ENCODE results near the gene CYB5R4. TPM values are rescaled to one million over a fixed set of nuclear protein-coding genes. Genes with fewer than 3 reads are reported as not detected.

CYB5R4 gene
- total RNA-seq, 3 donors from 2014 or later = 25.8 to 30.9 (median 27.7) TPM

DNA sequence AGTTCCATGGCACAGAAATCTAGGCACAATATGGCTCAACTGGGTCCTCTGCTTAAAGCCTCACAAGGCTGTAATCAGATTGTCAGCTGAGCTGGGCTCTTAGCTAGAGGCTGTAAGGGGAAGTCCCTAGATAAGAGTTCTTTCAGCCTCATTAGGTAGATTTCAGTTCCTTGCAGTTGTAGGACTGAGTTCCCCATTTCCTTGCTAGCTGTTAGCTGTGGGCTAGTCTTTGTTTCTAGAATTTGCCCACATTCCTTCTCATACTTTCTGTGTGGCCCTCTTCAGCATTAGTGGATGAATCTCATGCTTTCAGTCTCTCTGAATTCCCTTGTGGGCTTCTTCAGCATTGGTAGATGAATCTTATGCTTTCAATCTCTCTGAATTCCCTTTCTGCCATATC is 103.1 kb downstream of the CYB5R4 start:
- Mint-ChIP-seq H3K27me3 (ENCODE audit: low read depth) (no peaks in the 10 kb centered on the region), H3K9me3 (peaks cover 17% of the 10 kb centered on the region), H3K36me3 (ENCODE audit: insufficient read depth) (peaks cover 52% of the 10 kb centered on the region), H3K4me3 (no peak overlapping the region), H3K4me1 (ENCODE audit: low read depth) (no peaks in the 10 kb centered on the region)
- ATAC-seq = no peak
- no peak for DNase-seq

DNA sequence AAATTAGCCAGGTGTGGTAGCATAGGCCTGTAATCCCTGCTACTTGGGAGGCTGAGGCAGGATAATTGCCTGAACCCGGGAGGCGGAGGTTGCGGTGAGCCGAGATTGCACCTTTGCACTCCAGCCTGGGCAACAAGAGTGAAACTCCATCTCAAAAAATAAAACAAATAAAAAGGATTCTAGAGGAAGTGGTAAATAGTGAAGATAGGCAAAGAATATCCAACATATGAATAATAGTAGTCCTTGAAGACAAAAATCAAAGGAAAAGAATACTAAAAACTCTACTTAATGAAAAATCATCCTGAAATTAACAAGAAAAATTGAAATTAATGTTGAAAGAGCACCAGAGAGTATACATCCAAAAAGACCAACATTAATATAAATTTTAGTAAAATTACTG is 107.0 kb downstream of the CYB5R4 start:
- no peak for DNase-seq
- Mint-ChIP-seq H3K9me3 (peaks cover 29% of the 10 kb centered on the region), H3K4me3 (no peak overlapping the region), H3K27me3 (ENCODE audit: low read depth) (no peaks in the 10 kb centered on the region), H3K36me3 (ENCODE audit: insufficient read depth) (peaks cover 28% of the 10 kb centered on the region), H3K4me1 (ENCODE audit: low read depth) (no peaks in the 10 kb centered on the region)
- ATAC-seq = no peak

DNA sequence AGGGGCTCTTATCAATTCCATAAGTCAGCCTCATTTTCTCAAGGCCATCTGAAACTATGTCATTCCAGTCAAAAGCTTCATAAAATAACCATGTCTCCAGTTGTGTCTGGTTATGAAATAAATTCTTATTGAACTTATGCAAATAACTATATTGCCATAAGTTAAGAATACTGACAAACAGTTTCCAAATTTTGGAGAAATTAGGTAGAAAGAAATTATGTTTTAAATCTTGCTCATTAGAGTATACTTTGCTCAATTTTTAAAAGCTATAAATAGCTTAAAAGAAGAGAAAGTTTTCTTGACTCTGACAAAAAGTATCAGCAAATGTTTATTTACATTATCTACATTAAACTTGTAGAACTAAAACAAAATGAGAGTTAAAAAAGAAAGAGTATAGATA is 111.1 kb downstream of the CYB5R4 start:
- Mint-ChIP-seq H3K27me3 (ENCODE audit: low read depth) (no peaks in the 10 kb centered on the region), H3K9me3 (peaks cover 19% of the 10 kb centered on the region), H3K4me1 (ENCODE audit: low read depth) (no peaks in the 10 kb centered on the region), H3K4me3 (no peak overlapping the region), H3K36me3 (ENCODE audit: insufficient read depth) (peaks cover 4% of the 10 kb centered on the region)
- no peak for DNase-seq
- ATAC-seq = no peak

DNA sequence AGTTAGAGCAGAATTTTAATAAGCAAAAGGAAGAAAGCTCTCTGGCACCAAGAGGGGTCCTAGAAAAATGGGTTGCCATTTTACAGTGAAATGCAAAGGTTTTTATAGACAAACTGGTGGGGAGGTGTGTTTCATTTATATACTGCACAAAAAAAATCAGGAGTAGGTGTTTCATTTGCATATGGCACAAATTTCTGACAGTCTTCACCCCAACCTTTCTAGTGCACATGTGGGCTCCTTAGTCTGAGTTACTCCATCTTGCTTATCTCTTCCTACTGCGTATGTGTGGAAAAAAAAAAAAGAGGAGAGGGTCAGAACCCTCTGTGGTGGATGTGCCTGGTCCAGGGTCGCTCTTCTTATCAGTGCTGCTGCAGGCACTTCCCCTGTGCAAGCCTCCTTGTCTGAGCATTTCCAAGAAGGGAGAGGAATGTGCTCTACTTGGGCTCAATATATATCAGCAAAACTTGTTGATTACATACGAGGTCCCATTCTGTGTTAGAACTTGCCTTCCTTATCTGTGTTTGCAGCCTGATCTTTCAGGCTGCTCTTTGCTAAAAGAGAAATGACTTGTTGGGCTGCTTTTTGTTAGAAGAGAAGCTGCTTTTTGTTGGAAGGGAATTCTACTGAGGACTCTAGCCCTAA is 115.0 kb downstream of the CYB5R4 start:
- ATAC-seq = no peak
- Mint-ChIP-seq H3K36me3 (ENCODE audit: insufficient read depth) (no peaks in the 10 kb centered on the region), H3K27me3 (ENCODE audit: low read depth) (no peaks in the 10 kb centered on the region)

DNA sequence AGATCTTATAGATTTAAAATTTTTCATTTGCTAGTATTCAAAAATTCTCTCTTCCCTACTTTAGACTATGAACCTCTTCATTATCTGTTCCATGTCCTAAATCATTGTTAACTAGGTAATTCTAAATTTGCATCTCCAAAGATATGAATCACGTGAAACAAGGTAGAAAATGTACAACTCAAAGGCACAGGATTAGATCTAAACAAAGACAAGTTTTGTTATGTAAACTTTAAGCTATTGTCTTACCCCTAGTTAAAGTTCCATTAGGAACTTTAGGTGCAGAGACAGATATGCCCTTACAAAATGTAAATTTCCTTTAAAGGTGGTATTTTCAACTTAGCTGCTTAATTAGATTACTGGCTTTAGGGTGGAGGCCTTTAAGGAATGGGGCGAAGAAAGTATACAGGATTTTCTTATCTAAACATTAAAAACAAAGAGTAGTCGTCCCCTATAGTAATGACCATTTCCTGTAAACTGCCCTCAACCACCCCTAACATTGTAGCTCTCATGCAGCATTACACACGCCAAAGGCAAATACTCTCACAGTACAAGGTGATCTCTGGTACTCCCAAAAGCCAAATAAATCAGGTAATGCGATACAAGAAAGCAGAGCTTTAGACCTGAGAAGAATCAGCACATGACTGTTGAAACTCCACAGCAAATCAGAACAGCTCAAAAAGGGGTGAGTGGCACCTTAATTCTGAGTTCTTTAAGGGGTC is 116.7 kb downstream of the CYB5R4 start:
- Mint-ChIP-seq H3K36me3 (ENCODE audit: insufficient read depth) (no peaks in the 10 kb centered on the region), H3K9me3 (peaks cover 3% of the 10 kb centered on the region), H3K4me1 (ENCODE audit: low read depth) (no peaks in the 10 kb centered on the region), H3K27me3 (ENCODE audit: low read depth) (no peaks in the 10 kb centered on the region), H3K4me3 (no peak overlapping the region)
- ATAC-seq = no peak
- no peak for DNase-seq

More for the DNA sequence above, 115.0 kb downstream of the CYB5R4 start:
- DNase-seq = no peak
- Mint-ChIP-seq H3K9me3 (peaks cover 4% of the 10 kb centered on the region), H3K4me1 (ENCODE audit: low read depth) (no peaks in the 10 kb centered on the region), H3K4me3 (no peak overlapping the region)

DNA sequence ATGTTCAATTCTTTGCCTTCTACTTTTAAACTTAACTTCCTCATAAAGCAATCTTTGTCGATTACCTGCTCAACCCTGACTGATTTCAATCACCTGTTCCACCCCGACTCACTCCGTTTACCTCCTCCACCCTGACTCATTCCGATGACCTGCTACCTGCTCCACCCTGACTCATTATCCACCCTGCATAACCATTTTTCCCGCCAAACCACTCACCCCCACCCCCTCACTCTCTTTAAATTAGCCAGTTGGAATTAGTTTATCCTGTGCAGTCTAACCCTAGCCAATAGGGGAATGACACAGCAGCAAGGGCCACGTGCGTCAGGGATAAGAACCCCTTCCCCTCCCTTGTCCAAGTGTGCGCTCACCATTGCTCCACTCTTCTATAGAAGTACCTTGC is 117.4 kb downstream of the CYB5R4 start:
- H3K27me3 Mint-ChIP-seq (ENCODE audit: low read depth) = no peaks in the 10 kb centered on the region
- DNase-seq = no peak
- H3K9me3 Mint-ChIP-seq = peaks cover 3% of the 10 kb centered on the region
- no peaks in the 10 kb centered on the region for H3K36me3 Mint-ChIP-seq (ENCODE audit: insufficient read depth)
- no peak overlapping the region for H3K4me3 Mint-ChIP-seq
- no peaks in the 10 kb centered on the region for H3K4me1 Mint-ChIP-seq (ENCODE audit: low read depth)
- no peak for ATAC-seq

DNA sequence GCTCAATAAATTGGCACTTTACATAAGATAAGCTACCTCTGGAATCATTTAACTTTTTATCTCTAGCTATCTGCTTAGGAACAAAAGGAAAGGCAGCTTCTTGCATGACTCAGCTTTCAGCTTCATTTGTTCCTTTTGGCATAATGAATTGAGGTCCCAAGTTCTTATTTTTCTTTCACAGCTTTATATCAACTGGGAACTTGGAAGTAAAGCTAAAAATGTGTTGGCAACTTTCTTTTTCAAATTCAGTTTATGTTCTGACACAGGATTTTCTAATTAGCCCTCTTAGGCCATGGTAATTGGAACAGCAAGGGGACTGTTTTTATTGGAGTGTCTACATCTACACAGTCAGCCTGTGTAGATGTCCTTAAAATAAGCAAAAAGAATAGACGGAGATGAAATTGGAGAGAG is 118.8 kb downstream of the CYB5R4 start:
- no peak for DNase-seq
- Mint-ChIP-seq H3K4me1 (ENCODE audit: low read depth) (no peaks in the 10 kb centered on the region), H3K27me3 (ENCODE audit: low read depth) (no peaks in the 10 kb centered on the region), H3K36me3 (ENCODE audit: insufficient read depth) (peaks cover 3% of the 10 kb centered on the region), H3K4me3 (no peak overlapping the region), H3K9me3 (peaks cover 3% of the 10 kb centered on the region)
- no peak for ATAC-seq

DNA sequence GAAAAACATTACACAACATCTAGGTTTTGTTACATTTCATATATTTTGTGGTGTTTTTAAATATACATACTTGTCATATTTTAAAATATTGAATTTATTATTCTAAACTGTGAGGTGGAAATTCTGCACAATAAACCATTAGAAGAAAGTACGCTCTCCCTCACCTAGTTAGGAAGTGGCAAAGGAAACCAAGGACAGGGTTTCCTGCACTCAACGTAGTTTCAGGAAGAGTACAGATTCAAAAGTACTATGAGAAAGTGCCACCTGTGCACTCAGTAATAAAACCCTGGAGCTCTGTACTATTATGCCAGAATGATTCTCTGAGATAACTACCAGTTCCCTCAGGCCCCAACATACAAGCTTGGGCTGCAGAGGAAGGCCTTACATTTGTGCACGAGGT is 119.5 kb downstream of the CYB5R4 start:
- Mint-ChIP-seq H3K4me1 (ENCODE audit: low read depth) (no peaks in the 10 kb centered on the region), H3K27me3 (ENCODE audit: low read depth) (no peaks in the 10 kb centered on the region), H3K36me3 (ENCODE audit: insufficient read depth) (peaks cover 4% of the 10 kb centered on the region), H3K9me3 (peaks cover 3% of the 10 kb centered on the region), H3K4me3 (no peak overlapping the region)
- ATAC-seq = no peak
- no peak for DNase-seq

DNA sequence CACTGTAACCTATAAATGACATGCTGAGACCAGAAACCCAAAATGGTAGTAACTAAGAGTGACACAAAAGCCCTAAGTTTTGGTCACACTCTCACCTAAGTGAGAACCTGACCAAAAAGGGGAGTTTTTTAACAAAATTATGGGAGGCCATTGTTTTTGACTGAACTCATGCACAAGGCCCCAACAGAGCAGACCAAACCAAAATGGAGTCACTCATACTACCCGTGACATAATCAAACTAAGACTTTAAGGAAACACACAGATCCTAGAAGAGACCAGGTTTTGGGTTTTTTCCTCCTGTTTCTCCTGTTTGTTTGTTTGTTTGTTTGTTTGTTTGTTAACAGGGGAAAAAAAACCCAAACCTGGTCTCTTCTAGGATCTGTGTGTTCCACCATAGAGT is 124.9 kb downstream of the CYB5R4 start:
- Mint-ChIP-seq H3K36me3 (ENCODE audit: insufficient read depth) (peaks cover 17% of the 10 kb centered on the region), H3K4me3 (no peak overlapping the region), H3K27me3 (ENCODE audit: low read depth) (no peaks in the 10 kb centered on the region)

DNA sequence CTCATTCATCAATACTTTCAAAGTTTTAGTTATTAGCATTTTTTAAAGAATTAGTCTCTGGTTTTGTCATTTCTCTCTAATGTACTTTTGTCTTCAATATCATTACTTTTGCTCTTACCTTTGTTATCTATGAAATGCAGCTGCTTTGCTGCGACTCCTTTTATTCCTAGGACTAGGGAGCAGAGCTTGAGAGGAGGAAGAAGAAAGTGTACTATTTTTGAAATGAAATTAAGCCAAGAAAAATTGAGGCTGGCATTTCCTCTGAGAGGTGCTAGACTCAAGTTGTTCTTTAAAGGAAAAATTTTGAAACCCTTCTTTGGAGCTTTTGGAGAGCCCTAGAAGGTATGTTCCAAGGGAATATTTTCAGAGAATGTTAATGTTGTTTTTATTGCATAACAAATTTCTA is 125.8 kb downstream of the CYB5R4 start:
- no peaks in the 10 kb centered on the region for H3K9me3 Mint-ChIP-seq
- H3K27me3 Mint-ChIP-seq (ENCODE audit: low read depth) = no peaks in the 10 kb centered on the region
- no peak overlapping the region for H3K4me3 Mint-ChIP-seq
- ATAC-seq = no peak
- H3K4me1 Mint-ChIP-seq (ENCODE audit: low read depth) = no peaks in the 10 kb centered on the region
- no peak for DNase-seq
- peaks cover 17% of the 10 kb centered on the region for H3K36me3 Mint-ChIP-seq (ENCODE audit: insufficient read depth)

More for the DNA sequence above, 124.9 kb downstream of the CYB5R4 start:
- no peak for ATAC-seq
- H3K4me1 Mint-ChIP-seq (ENCODE audit: low read depth) = no peaks in the 10 kb centered on the region
- peaks cover 3% of the 10 kb centered on the region for H3K9me3 Mint-ChIP-seq
- no peak for DNase-seq

DNA sequence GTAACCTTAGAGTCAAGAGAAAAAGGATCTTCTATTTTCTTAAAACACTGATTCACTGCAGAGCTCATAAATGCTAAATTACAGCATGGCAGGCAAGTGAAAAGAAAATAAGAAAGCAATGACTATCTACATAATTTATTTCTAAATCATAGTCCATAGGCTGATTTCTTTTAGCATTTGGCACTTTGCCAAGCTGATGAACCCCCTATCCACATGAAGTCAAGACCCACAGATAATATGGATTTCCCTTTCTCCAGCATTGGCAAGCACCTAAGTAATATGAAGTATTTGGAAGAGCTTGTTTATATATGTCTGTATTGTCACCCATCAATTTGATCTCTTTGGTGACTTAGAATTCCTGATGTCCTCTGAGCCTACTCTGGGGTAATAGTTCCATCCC is 126.2 kb downstream of the CYB5R4 start:
- no peaks in the 10 kb centered on the region for H3K9me3 Mint-ChIP-seq

DNA sequence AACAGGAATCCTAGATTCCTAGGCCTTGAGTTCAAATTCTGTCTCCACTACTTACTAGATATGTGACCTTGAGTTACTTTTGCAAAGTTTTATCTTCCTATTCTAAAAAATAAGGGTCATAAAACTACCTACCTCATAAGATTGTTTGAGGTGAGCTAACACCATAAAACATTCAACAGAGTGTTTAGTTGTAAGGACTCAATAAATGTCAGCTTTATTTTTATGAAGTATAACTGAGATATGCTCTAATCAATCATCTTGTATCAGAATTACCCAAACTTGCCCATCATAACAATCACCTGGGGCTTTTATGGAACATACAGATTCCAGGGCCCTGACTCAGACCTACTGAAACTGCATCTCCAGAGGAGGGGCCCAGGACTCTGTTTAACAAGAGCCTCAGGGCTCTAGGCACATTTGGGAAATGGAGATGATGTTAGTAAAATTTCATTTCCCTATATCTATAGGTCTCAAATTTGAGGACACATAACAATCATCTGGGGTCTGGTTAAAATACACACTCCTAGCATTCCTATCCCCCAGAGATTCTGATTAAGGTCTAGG is 138.6 kb downstream of the CYB5R4 start:
- Mint-ChIP-seq H3K9me3 (peaks cover 20% of the 10 kb centered on the region), H3K36me3 (ENCODE audit: insufficient read depth) (peaks cover 7% of the 10 kb centered on the region), H3K4me1 (ENCODE audit: low read depth) (no peaks in the 10 kb centered on the region), H3K4me3 (no peak overlapping the region), H3K27me3 (ENCODE audit: low read depth) (peaks cover 2% of the 10 kb centered on the region)
- DNase-seq = no peak
- ATAC-seq = no peak

More for the DNA sequence above, 126.2 kb downstream of the CYB5R4 start:
- no peak for DNase-seq
- peaks cover 17% of the 10 kb centered on the region for H3K36me3 Mint-ChIP-seq (ENCODE audit: insufficient read depth)
- no peak overlapping the region for H3K4me3 Mint-ChIP-seq
- H3K4me1 Mint-ChIP-seq (ENCODE audit: low read depth) = no peaks in the 10 kb centered on the region
- ATAC-seq = no peak
- H3K27me3 Mint-ChIP-seq (ENCODE audit: low read depth) = no peaks in the 10 kb centered on the region

DNA sequence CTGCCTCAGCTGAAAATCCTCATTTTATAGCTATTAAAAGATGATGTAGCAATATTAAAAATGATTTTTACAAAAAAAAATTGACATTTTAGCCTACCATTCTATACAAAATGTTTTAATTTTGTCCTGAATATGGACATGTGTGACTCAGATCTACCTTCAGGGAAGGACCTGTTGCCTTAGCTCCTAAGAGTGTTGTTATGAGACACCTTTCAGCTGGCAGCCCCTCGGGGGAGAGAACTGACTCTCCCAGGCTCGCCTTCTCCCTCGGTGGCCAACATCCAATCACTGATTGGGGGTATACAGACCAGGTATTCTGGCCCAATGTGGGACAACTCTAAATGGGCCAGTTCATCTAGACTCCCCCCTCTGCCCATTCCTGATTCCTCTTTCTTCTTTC is 141.6 kb downstream of the CYB5R4 start:
- no peaks in the 10 kb centered on the region for H3K4me1 Mint-ChIP-seq (ENCODE audit: low read depth)
- H3K27me3 Mint-ChIP-seq (ENCODE audit: low read depth) = peaks cover 3% of the 10 kb centered on the region
- H3K9me3 Mint-ChIP-seq = peaks cover 8% of the 10 kb centered on the region
- no peak overlapping the region for H3K4me3 Mint-ChIP-seq
- ATAC-seq = no peak
- H3K36me3 Mint-ChIP-seq (ENCODE audit: insufficient read depth) = no peaks in the 10 kb centered on the region
- no peak for DNase-seq

DNA sequence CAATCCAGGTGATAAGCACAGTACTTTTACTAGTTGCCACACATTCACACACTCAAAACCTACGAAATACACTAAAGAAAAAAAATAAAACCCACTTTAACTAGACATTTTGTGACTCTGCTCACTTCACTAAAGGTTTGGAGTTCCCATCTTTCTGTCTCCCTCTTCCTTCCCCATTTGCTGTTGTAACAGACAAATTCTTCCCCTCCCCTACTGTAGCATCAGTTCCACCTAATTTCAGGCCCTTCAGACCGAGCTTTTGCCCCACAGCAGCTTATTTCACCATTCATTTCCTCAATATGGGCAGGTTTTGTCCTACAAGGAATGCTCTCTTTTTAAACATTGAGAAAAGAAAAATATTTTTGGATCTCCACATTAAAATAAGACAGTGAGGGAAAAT is 142.7 kb downstream of the CYB5R4 start:
- DNase-seq (no peak), ATAC-seq (no peak)
- no peaks in the 10 kb centered on the region for H3K4me1 Mint-ChIP-seq (ENCODE audit: low read depth)
- H3K27me3 Mint-ChIP-seq (ENCODE audit: low read depth) = peaks cover 7% of the 10 kb centered on the region
- H3K4me3 Mint-ChIP-seq = no peak overlapping the region
- H3K9me3 Mint-ChIP-seq = peaks cover 1% of the 10 kb centered on the region
- H3K36me3 Mint-ChIP-seq (ENCODE audit: insufficient read depth) = no peaks in the 10 kb centered on the region

DNA sequence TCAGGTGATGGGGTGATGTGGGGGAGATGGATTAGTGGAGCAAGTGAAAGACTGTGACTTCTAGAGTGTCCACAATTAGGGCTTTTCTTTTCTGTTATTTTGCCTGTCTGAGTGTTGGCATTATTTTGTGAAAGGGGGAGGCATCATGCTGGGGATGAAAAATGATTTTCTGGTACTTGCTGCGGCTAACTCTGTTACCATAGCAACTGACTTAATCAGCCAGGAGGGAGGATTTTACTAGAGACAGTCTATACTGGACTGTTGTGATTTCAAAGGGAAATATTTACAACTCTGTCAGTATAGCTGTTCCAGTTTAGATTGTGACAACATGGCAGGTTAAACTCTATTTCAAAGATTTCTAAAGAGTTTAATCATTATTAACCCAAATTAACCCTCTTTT is 143.6 kb downstream of the CYB5R4 start:
- Mint-ChIP-seq H3K9me3 (no peaks in the 10 kb centered on the region), H3K36me3 (ENCODE audit: insufficient read depth) (no peaks in the 10 kb centered on the region), H3K4me3 (no peak overlapping the region), H3K4me1 (ENCODE audit: low read depth) (no peaks in the 10 kb centered on the region), H3K27me3 (ENCODE audit: low read depth) (peaks cover 9% of the 10 kb centered on the region)
- DNase-seq (no peak), ATAC-seq (no peak)
